Spinal cord (tissue), 10 donors: ENCODE data around the gene PTPRN. TPM values are rescaled to one million over a fixed set of nuclear protein-coding genes. Genes with fewer than 3 reads are reported as not detected.

Source experiments
- DNase-seq, 6 donors: peaks; one replicate each; pipeline versions ENCODE4 v3.0.0 to v3.0.0-alpha.2; 2013 to 2015; ENCODE audit warnings: low spot score in 6 of 6, low read depth in 4 of 6
- H3K27ac ChIP-seq: one replicate; pipeline ENCODE4 v1.5.1; 2013; ENCODE audit warnings: low read depth, low read length, control low read depth
- H3K27me3 ChIP-seq: one replicate; pipeline ENCODE4 v1.6.1; 2013; ENCODE audit warnings: low read length; ENCODE audit not compliant: control insufficient read depth, insufficient read depth
- H3K36me3 ChIP-seq: one replicate; pipeline ENCODE4 v1.6.1; 2013; ENCODE audit warnings: low read length; ENCODE audit not compliant: control insufficient read depth, insufficient read depth
- H3K4me1 ChIP-seq: one replicate; pipeline ENCODE4 v1.6.1; 2013; ENCODE audit warnings: low read length; ENCODE audit not compliant: control insufficient read depth, insufficient read depth
- H3K4me3 ChIP-seq: one replicate; pipeline ENCODE4 v1.5.1; 2013; ENCODE audit warnings: low read depth, low read length, control low read depth
- H3K9me3 ChIP-seq: one replicate; pipeline ENCODE4 v1.6.1; 2013; ENCODE audit warnings: low read length; ENCODE audit not compliant: control insufficient read depth, insufficient read depth
- WGBS: methylation state at CpG from one replicate; pipeline ENCODE4 v1.1.5; 2013; ENCODE audit warnings: missing lambda C conversion rate; ENCODE audit not compliant: insufficient coverage; 5-methylcytosine and 5-hydroxymethylcytosine counted together
- polyA plus RNA-seq, 2 donors: library from polyadenylated mRNA; unstranded; fragments of 120-200 nt; gene quantifications; one replicate each; pipeline ENCODE4 v1.2.1, GENCODE V29; 2013; ENCODE audit not compliant: insufficient read length in 2 of 2
- total RNA-seq, 2 donors: library from RNA; depleted of rRNA in 1 of 2; stranded (reverse); fragments of 120-200 nt in 1 of 2; fragments of >200 nt in 1 of 2; gene quantifications; one replicate each; pipeline versions ENCODE4 v1.2.3 to v1.2.4, GENCODE V29; 2013 to 2014
- donor health status: healthy.

The PTPRN gene
- total and polyA plus RNA-seq, 4 donors, result 12.6 to 88.1 (median 69.7) TPM

DNA sequence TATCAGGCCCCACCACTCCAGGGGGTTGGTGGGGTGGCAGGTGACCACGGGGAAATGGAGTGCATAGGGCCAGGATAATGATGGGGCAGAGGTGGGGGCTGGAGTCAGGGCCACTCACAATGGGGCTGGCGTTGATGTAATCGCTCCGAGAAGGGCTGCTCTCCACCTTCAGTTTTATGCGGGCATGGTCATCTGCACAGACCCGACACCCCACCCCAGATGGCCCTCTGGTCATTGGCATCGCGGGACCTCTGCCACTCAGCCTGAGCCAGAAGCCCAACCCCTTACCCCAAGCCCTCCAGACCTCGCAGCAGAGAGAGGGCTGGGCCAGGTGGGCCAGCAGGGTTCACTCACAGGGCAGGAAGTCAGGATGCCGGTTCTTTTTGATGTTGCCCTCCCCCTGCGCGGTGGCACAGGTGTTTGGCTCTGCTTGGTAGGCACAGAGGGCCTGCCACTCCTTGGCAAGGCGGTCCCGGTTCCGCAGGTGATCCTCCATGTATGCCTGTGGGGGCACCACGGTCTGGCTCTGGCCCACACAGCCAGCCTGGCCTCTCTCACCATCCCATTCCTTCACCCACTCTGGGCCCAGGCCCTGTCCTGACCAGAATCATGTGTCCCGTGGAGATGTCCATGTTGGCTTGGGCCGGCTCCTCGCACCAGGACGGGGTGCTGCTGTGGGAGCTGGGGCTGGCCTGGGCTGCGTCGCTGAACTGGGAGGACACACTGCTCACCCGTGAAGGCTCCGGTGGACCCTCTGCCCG is 12.4 kb downstream of the PTPRN start:
- WGBS, result 86% methylated on average over 25 of the region's 25 CpGs
- Histone ChIP-seq H3K9me3 (no peaks in the 10 kb centered on the region), H3K4me3 (no peak overlapping the region), H3K27me3 (peaks cover 5% of the 10 kb centered on the region), H3K27ac (no peak overlapping the region), H3K36me3 (peaks cover 51% of the 10 kb centered on the region), H3K4me1 (peaks cover 20% of the 10 kb centered on the region)
- no peak for DNase-seq

GRCh38 chr2:219296142-219296541 is 13.1 kb downstream of the PTPRN start:
- no peak overlapping the region for H3K27ac ChIP-seq
- WGBS, result 84% methylated on average over 12 of the region's 14 CpGs
- H3K4me1 ChIP-seq, result peaks cover 20% of the 10 kb centered on the region
- H3K36me3 ChIP-seq, result peaks cover 44% of the 10 kb centered on the region
- no peak for DNase-seq
- no peak overlapping the region for H3K4me3 ChIP-seq
- H3K9me3 ChIP-seq, result no peaks in the 10 kb centered on the region
- H3K27me3 ChIP-seq, result peaks cover 5% of the 10 kb centered on the region

DNA sequence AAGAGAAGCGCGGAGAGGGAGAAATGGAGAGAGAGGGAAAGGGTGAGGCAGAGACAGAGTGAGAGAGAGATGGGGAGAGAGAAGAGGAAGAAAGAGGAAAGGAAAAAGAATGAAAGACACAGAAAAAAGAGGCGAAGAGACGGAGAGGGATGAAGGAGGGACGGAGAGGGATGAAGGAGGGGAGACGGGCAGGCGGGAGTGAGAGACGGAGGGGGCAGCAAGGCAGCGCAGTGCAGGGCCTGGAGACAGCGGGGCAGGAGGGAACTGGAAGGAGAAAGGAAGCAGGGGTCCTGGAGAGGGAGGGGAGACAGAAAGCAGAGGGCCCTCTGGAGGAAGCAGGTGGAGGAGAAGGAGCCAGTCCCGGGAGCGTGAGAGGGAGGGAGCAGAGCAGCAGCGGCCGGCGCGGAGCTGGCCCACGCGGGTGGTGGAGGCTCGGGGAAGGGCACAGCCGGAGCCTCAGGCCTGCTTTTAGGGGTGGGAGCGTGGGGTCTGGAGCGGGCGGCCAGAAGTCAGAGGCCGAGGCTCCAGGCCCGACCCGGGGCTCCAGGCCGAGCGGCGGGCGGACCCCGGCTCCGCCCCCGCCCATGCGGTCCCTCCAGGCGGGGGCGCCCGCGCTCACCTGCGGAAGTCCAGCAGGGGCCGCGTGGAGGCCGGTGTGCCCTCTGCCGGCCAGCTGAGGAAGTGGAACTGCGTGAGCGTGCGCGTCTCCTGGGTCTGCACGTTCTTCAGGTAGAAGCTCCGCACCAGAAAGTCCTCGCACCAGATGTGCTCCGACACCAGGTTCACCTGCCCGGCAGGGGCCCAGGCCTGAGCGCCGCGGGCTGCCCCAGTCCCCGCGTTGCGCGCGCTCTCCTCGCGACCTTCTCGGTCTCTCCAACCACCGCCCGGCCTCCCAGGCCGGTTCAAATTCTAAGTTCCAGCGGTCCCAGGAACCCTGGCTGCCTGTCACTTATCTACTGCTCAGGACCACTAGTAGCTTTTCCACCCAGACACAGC is 14.5 kb downstream of the PTPRN start:
- peak in 3 of 6 donors; percentile 67 to 91 (median 90) for DNase-seq
- Histone ChIP-seq H3K27me3 (peaks cover 2% of the 10 kb centered on the region), H3K4me1 (peaks cover 34% of the 10 kb centered on the region), H3K4me3 (peak overlapping the region; percentile 56), H3K36me3 (peaks cover 51% of the 10 kb centered on the region), H3K9me3 (no peaks in the 10 kb centered on the region), H3K27ac (peak overlapping the region; percentile 81)
- 6% methylated on average over 67 of the region's 67 CpGs for WGBS

DNA sequence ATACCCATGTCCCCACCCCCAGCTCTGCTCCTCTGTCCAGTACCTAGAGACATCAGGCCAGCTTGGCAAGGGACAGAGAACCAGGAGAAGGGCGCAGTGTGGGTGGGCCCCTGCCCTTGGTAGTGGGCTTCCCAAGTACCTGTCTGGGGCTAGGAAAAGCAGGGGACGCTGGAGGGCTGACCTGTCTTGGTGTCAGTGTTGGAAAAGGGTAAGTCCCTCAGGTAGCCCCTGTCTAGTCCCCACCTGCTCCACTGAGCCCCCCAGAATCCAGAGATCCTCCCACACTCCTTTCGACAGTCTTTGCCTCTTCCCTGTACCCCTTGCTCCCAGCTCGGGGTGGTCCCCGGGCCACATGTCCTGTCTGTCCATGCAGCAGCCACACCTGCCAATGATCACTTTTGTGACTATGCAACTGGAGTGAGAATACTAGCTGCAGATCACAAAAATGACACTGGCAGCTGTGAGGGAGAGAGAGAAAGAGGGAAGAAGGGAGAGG is 15.4 kb downstream of the PTPRN start:
- 92% methylated on average over 2 of the region's 5 CpGs for WGBS
- Histone ChIP-seq H3K27me3 (no peaks in the 10 kb centered on the region), H3K27ac (peak overlapping the region; percentile 81), H3K4me1 (peaks cover 40% of the 10 kb centered on the region), H3K36me3 (peaks cover 50% of the 10 kb centered on the region), H3K4me3 (peak overlapping the region; percentile 56), H3K9me3 (no peaks in the 10 kb centered on the region)
- no peak for DNase-seq

- Histone ChIP-seq H3K4me3 (no peak overlapping the region), H3K36me3 (peaks cover 44% of the 10 kb centered on the region), H3K27me3 (no peaks in the 10 kb centered on the region), H3K27ac (no peak overlapping the region), H3K9me3 (no peaks in the 10 kb centered on the region), H3K4me1 (peaks cover 39% of the 10 kb centered on the region)
- no peak for DNase-seq
- 92% methylated on average over 4 of the region's 9 CpGs for WGBS
Measured at GRCh38 chr2:219292616-219293015, 16.6 kb downstream of the PTPRN start.

GRCh38 chr2:219291910-219292490 is 17.2 kb downstream of the PTPRN start:
- Histone ChIP-seq H3K9me3 (no peaks in the 10 kb centered on the region), H3K4me1 (peaks cover 44% of the 10 kb centered on the region), H3K36me3 (peaks cover 41% of the 10 kb centered on the region), H3K27ac (no peak overlapping the region), H3K27me3 (no peaks in the 10 kb centered on the region), H3K4me3 (no peak overlapping the region)
- no peak for DNase-seq
- WGBS, result 76% methylated on average over 3 of the region's 4 CpGs

DNA sequence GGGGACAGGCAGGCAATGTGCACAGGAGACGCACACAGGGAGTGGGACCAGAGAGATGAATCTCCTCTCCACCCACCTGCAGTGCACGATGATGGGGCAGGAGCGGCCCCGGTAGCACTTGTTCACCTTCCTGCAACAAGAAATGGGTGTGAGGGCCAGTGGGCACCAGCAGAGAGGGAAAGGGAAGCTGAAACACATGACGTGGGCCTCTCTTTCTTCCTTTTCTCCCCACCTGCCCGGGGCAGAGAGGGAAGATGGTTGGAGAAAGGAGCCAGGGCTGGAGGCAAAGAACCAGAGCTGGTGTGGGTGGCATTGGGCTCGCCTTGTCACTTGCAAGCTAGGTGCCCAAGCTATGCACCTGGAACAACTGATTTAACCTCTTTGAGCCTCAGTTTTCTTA is 17.8 kb downstream of the PTPRN start:
- H3K27ac ChIP-seq, result no peak overlapping the region
- no peaks in the 10 kb centered on the region for H3K9me3 ChIP-seq
- H3K36me3 ChIP-seq, result peaks cover 41% of the 10 kb centered on the region
- H3K4me3 ChIP-seq, result no peak overlapping the region
- no peaks in the 10 kb centered on the region for H3K27me3 ChIP-seq
- WGBS, result 100% methylated on average over 1 of the region's 7 CpGs
- DNase-seq, result no peak
- peaks cover 50% of the 10 kb centered on the region for H3K4me1 ChIP-seq

- no peak overlapping the region for H3K4me3 ChIP-seq
- no peaks in the 10 kb centered on the region for H3K9me3 ChIP-seq
- DNase-seq, result no peak
- peak overlapping the region; percentile 94 for H3K27ac ChIP-seq
- no peaks in the 10 kb centered on the region for H3K27me3 ChIP-seq
- peaks cover 43% of the 10 kb centered on the region for H3K36me3 ChIP-seq
- H3K4me1 ChIP-seq, result peaks cover 57% of the 10 kb centered on the region
- WGBS, result 88% methylated on average over 16 of the region's 16 CpGs
Measured at GRCh38 chr2:219290381-219291171, 18.6 kb downstream of the PTPRN start.
